NCI-H774 (cell line): ENCODE results near the gene HNRNPA3.
"Not testable (repeated sequence)": the region's sequence is repeated elsewhere in the genome, so short reads cannot be mapped to it uniquely, and the experiment has no call there.

Experiments used
- DNase-seq: peaks from one replicate; lab custom pipeline; 2025; lab: John Stamatoyannopoulos, UW

Gene HNRNPA3

GRCh38 chr2:177234267-177234666 is 21.7 kb downstream of the HNRNPA3 start:
- no peak for DNase-seq

GRCh38 chr2:177235855-177236437 is 23.4 kb downstream of the HNRNPA3 start:
- DNase-seq: no peak

- no peak for DNase-seq
Observed at GRCh38 chr2:177237932-177238331, 25.3 kb downstream of the HNRNPA3 start.

GRCh38 chr2:177239053-177239452 is 26.5 kb downstream of the HNRNPA3 start:
- DNase-seq: no peak

GRCh38 chr2:177239932-177240630 is 27.5 kb downstream of the HNRNPA3 start:
- DNase-seq: peak; percentile 12

GRCh38 chr2:177241711-177242120 is 29.1 kb downstream of the HNRNPA3 start:
- no peak for DNase-seq

GRCh38 chr2:177242121-177242987 is 29.8 kb downstream of the HNRNPA3 start:
- peak; percentile 11 for DNase-seq

- no peak for DNase-seq
Observed at GRCh38 chr2:177243073-177243472, 30.5 kb downstream of the HNRNPA3 start.

GRCh38 chr2:177243476-177243875 is 30.9 kb downstream of the HNRNPA3 start:
- DNase-seq: no peak

GRCh38 chr2:177244244-177244771 is 31.7 kb downstream of the HNRNPA3 start:
- no peak for DNase-seq

- no peak for DNase-seq
Observed at GRCh38 chr2:177245010-177245422, 32.4 kb downstream of the HNRNPA3 start.

GRCh38 chr2:177246000-177246399 is 33.4 kb downstream of the HNRNPA3 start:
- DNase-seq: no peak

GRCh38 chr2:177246523-177247030 is 34.0 kb downstream of the HNRNPA3 start:
- DNase-seq: not testable (repeated sequence)

- no peak for DNase-seq
Observed at GRCh38 chr2:177247693-177248262, 35.2 kb downstream of the HNRNPA3 start.

GRCh38 chr2:177249038-177249437 is 36.4 kb downstream of the HNRNPA3 start:
- DNase-seq: no peak

- DNase-seq: no peak
Observed at GRCh38 chr2:177250461-177250860, 37.9 kb downstream of the HNRNPA3 start.

GRCh38 chr2:177251165-177251542 is 38.6 kb downstream of the HNRNPA3 start:
- DNase-seq: no peak

GRCh38 chr2:177252808-177253531 is 40.4 kb downstream of the HNRNPA3 start:
- DNase-seq: no peak

- DNase-seq: no peak
Observed at GRCh38 chr2:177253704-177254103, 41.1 kb downstream of the HNRNPA3 start.

- peak; percentile 9 for DNase-seq
Observed at GRCh38 chr2:177254433-177255226, 42.0 kb downstream of the HNRNPA3 start.

GRCh38 chr2:177255227-177255601 is 42.6 kb downstream of the HNRNPA3 start:
- DNase-seq: no peak
